HepG2 (cell line): Measurements from ENCODE around the gene HID1. TPM values are rescaled to one million over a fixed set of nuclear protein-coding genes. Genes with fewer than 3 reads are reported as not detected.
"Not testable (repeated sequence)": the region's sequence is repeated elsewhere in the genome, so short reads cannot be mapped to it uniquely, and the experiment has no call there.

Experiments used
- ATAC-seq: fragments of 200-7000 bp; cut with Tn5 transposase; 3 replicates; pipeline ENCODE4 v1.9.1; 2020; ENCODE audit warnings: mild to moderate bottlenecking, moderate library complexity
- BruUV-seq: library from RNA; stranded (reverse); fragments of 400-500 nt; replicated peaks from 2 replicates; lab custom pipeline; 2021; lab: Mats Ljungman, UMichigan
- CTCF ChIA-PET: fragments of 300-600 bp; formaldehyde crosslinking; extraction: SDS; loops from one replicate; lab custom pipeline; 2021; ENCODE audit warnings: low total read pairs, inconsistent platforms, low intra/inter-chr PET ratio; lab: Yijun Ruan, JAX
- POLR2A ChIA-PET: fragments of 350-600 bp; sonication (Branson Sonifier 250); formaldehyde crosslinking; loops from one replicate; lab custom pipeline; 2020; ENCODE audit warnings: antibody characterized with exemption, inconsistent platforms; lab: Yijun Ruan, JAX
- DNase-seq: peaks from one replicate; pipeline ENCODE4 v3.0.0-alpha.2; 2015; ENCODE audit warnings: low spot score
- FAIRE-seq: peaks from 3 replicates; lab custom pipeline; 2011; peaks lifted over from hg19 to GRCh38; lab: Jason Lieb, UNC
- H2AFZ ChIP-seq: one replicate; pipeline ENCODE4 v1.6.1; 2011; ENCODE audit warnings: low read length, inconsistent platforms
- H3K27ac ChIP-seq: fragments of 300-600 bp; 3 replicates; pipeline ENCODE4 v1.8.0; 2011; ENCODE audit warnings: mixed run types, mild to moderate bottlenecking, mixed read lengths, low read length, inconsistent platforms; ENCODE audit not compliant: insufficient read depth; ENCODE audit errors: extremely low read length
- H3K27me3 ChIP-seq, 2 experiments: fragments of 200-600 bp in 1 of 2; 2 replicates in 1 of 2; 3 replicates in 1 of 2; pipeline versions ENCODE4 v1.6.0 to v1.8.0; 2011; ENCODE audit warnings: low read length in 2 of 2, mild to moderate bottlenecking in 2 of 2, moderate library complexity in 2 of 2, inconsistent platforms in 1 of 2; ENCODE audit not compliant: insufficient read depth in 2 of 2, control insufficient read depth in 1 of 2
- H3K36me3 ChIP-seq, 2 experiments: fragments of 200-600 bp in 1 of 2; replicated peaks in 1 of 2; 2 replicates in 1 of 2; 3 replicates in 1 of 2; pipeline versions ENCODE4 v1.5.1 to v1.8.0; 2011; ENCODE audit warnings: low read length in 2 of 2, inconsistent platforms in 1 of 2; ENCODE audit not compliant: insufficient read depth in 2 of 2, control insufficient read depth in 1 of 2
- H3K4me1 ChIP-seq: 2 replicates; pipeline ENCODE4 v1.5.1; 2012; ENCODE audit warnings: low read length, inconsistent platforms; ENCODE audit not compliant: insufficient read depth
- H3K4me2 ChIP-seq: 2 replicates; pipeline ENCODE4 v1.6.0; 2011; ENCODE audit warnings: low read depth, low read length, inconsistent platforms
- H3K4me3 ChIP-seq, 3 experiments: fragments of 200-600 bp in 1 of 3; sonication (generic), shearing (Covaris generic) in 1 of 3; replicated peaks in 1 of 3; 2 replicates each; pipeline ENCODE4 v1.5.1; 2011 to 2016; ENCODE audit warnings: low read length in 3 of 3, inconsistent platforms in 2 of 3, low read depth in 2 of 3, mild to moderate bottlenecking in 2 of 3, control low read depth in 1 of 3, mixed read lengths in 1 of 3; ENCODE audit not compliant: insufficient read depth in 1 of 3
- H3K79me2 ChIP-seq: one replicate; pipeline ENCODE4 v1.6.1; 2011; ENCODE audit warnings: low read length, inconsistent platforms; ENCODE audit not compliant: insufficient read depth
- H3K9ac ChIP-seq: 2 replicates; pipeline ENCODE4 v1.6.0; 2011; ENCODE audit warnings: mild to moderate bottlenecking, low read depth, low read length, inconsistent platforms; ENCODE audit not compliant: insufficient read depth
- H3K9me3 ChIP-seq: 2 replicates; pipeline ENCODE4 v1.5.1; 2012; ENCODE audit warnings: mild to moderate bottlenecking, low read length
- H4K20me1 ChIP-seq: 2 replicates; pipeline ENCODE4 v1.6.0; 2011; ENCODE audit warnings: inconsistent platforms, mild to moderate bottlenecking, low read length, moderate library complexity; ENCODE audit not compliant: insufficient read depth
- CREB1 ChIP-seq, 2 experiments: fragments of 450-650 bp in 1 of 2; IDR thresholded peaks; 2 replicates each; pipeline ENCODE4 v1.6.1; 2016 to 2017; ENCODE audit warnings: control low read depth in 1 of 2, mild to moderate bottlenecking in 1 of 2, missing compliant biosample characterization in 1 of 2, missing genetic modification characterization in 1 of 2
- ELF3 ChIP-seq: IDR thresholded peaks from 2 replicates; pipeline ENCODE4 v1.6.1; 2016; ENCODE audit warnings: missing genetic modification reagents, missing compliant biosample characterization
- HNF1A ChIP-seq, 2 experiments: sonication (generic) in 1 of 2; formaldehyde crosslinking in 1 of 2; IDR thresholded peaks; 2 replicates each; pipeline versions ENCODE4 v1.4.0 to v1.6.1; 2016 to 2020; ENCODE audit warnings: borderline replicate concordance in 1 of 2, low read depth in 1 of 2, mild to moderate bottlenecking in 1 of 2, missing genetic modification reagents in 1 of 2
- PHF8 ChIP-seq: sonication (generic); formaldehyde crosslinking; IDR thresholded peaks from 2 replicates; pipeline ENCODE4 v1.5.0; 2020; ENCODE audit warnings: missing genetic modification reagents
- ZC3H4 ChIP-seq: sonication (generic); formaldehyde crosslinking; IDR thresholded peaks from 2 replicates; pipeline ENCODE4 v1.4.0; 2020; ENCODE audit warnings: missing genetic modification reagents, borderline replicate concordance
- ZNF652 ChIP-seq: IDR thresholded peaks from 2 replicates; pipeline ENCODE4 v1.6.1; 2016; ENCODE audit warnings: low read depth, borderline replicate concordance
- WGBS: methylation state at CpG from one replicate; pipeline ENCODE4 v1.1.6; 2017; ENCODE audit warnings: low lambda C conversion rate; 5-methylcytosine and 5-hydroxymethylcytosine counted together
- in situ Hi-C: cut with HindIII; loops from 2 replicates; pipeline ENCODE4 v1.10.0; 2017; ENCODE audit warnings: low pct_unique_long_range_greater_than_20kb; ENCODE audit not compliant: extremely low pct_ligation_motif_present
- intact Hi-C: fragments of 100-400 bp; cut with micrococcal nuclease; formaldehyde crosslinking; loops from one replicate; pipeline ENCODE4 v1.10.0; 2022; ENCODE audit not compliant: unreplicated experiment
- polyA plus RNA-seq, 8 experiments: library from polyadenylated mRNA; depleted of rRNA in 3 of 8; stranded (reverse) in 7 of 8; unstranded in 1 of 8; fragments of >200 nt; fragmentation: Illumina TruSeq in 4 of 8; extraction: Trizol in 4 of 8; gene quantifications; 2 replicates each; pipeline versions ENCODE4 v1.2.1 to v1.2.3, GENCODE V29; 2011 to 2016; ENCODE audit warnings: low read depth in 4 of 8, missing spikeins in 1 of 8, mixed read lengths in 1 of 8; ENCODE audit not compliant: insufficient read depth in 1 of 8
- total RNA-seq, 5 experiments: library from RNA; depleted of rRNA; stranded (reverse); fragments of >200 nt; fragmentation: Illumina TruSeq; extraction: Trizol; gene quantifications; 2 replicates each; pipeline ENCODE4 v1.2.3, GENCODE V29; 2016; ENCODE audit warnings: low read depth in 1 of 5
- TF ChIP-seq, protein P1 (sequence below): IDR thresholded peaks from 2 replicates; pipeline ENCODE4 v1.4.0; 2020; ENCODE audit warnings: mild to moderate bottlenecking, missing genetic modification reagents

The HID1 gene
- total and polyA plus RNA-seq, 2 of the 13 experiments (the other 11 are each of a cell fraction or from before 2014, with no cell fraction given), result 2.1 to 10.6 TPM

DNA sequence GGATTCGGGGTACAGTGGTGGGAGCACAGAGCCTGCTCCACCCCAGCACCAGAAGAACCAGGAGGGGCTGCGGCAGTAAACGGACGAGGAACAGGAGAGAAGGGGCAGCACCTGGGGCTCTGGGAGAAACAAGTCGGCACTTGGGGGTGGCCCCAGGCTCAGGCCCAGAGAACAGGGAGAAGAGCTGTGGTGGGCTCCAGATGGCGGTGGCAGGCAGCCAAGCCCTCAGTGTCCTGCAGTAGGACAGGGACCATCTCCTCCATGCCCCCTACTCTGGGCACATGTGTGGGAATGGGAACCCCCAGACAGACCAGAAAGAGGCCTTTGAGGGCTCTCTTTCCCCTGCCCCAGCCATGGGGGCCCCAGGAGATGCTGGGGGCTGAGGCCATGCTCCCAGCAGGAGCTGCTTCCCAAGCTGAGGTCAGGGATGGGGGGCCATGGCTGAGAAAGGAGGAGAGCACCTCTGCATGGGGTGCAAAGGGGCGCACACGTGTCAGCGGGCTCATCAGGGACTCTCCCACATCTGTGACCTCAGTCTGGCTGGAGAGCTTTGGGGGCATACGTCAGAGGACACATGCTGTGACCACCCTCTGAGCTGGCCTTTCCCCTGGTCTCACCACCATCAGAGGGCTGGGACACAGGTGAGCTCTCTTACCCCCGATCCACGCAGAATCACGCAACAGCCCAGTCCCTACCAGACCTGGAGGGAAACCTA, 56.3 kb downstream of the HID1 start:
- in situ Hi-C loops (loop anchor here (5.0 kb wide), 1 partner anchor 91 kb away; no protein-coding TSS in a partner anchor), intact Hi-C loops (no loop called here)
- WGBS, result 10% methylated on average over 13 of the region's 13 CpGs
- POLR2A ChIA-PET, result no interaction called here
- no peaks in the 10 kb centered on the region for H3K36me3 ChIP-seq
- H3K9ac ChIP-seq, result no peak overlapping the region
- H3K4me3 ChIP-seq, result no peak overlapping the region
- no TSS peak for BruUV-seq
- CTCF ChIA-PET, result no interaction called here
- no peak overlapping the region for H3K27ac ChIP-seq
- ATAC-seq, result no peak
- no peaks in the 10 kb centered on the region for H3K9me3 ChIP-seq
- no peak overlapping the region for H3K4me2 ChIP-seq
- no peak for FAIRE-seq
- no peak for DNase-seq
- H2AFZ ChIP-seq, result no peak overlapping the region
- TF ChIP-seq CREB1 (IDR thresholded peaks at IDR 0.05) (peak; percentile 73), CREB1 (CRISPR knock-in tag; IDR thresholded peaks at IDR 0.05) (no peak), ZC3H4 (no peak)
- TF ChIP-seq, all 625 proteins: peak for 1
- H3K4me1 ChIP-seq, result peaks cover 29% of the 10 kb centered on the region
- H4K20me1 ChIP-seq, result no peaks in the 10 kb centered on the region
- H3K79me2 ChIP-seq, result no peaks in the 10 kb centered on the region
- peaks cover 3 to 41% of the 10 kb centered on the region in 2 experiments for H3K27me3 ChIP-seq

DNA sequence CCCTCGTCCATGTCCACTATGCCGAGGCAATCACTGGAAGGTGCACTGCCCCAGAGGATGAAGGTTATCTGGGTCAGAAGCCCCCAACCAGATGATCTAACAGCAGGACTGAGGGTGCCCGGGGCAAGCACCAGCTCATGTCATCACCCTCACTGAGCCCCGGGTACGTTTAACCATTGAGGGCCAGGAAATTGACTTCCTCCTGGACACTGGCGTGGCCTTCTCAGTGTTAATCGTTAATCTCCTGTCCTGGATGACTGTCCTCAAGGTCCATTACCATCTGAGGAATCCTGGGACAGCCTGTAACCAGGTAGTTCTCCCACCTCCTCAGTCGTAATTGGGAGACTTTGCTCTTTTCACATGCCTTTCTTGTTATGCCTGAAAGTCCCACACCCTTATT, 61.1 kb downstream of the HID1 start:
- Histone ChIP-seq H3K27me3 (peaks cover 0 to 17% of the 10 kb centered on the region in 2 experiments; a peak in 3 of 5 replicates), H3K4me2 (peak overlapping the region; percentile 49), H3K4me1 (peaks cover 24% of the 10 kb centered on the region; the same call in 1 of the 2 replicates), H2AFZ (peak overlapping the region; percentile 27)
- BruUV-seq; CTCF ChIA-PET; H3K36me3 ChIP-seq; intact Hi-C loops; H3K9me3 ChIP-seq; H3K4me3 ChIP-seq; H4K20me1 ChIP-seq; H3K9ac ChIP-seq; in situ Hi-C loops; DNase-seq; H3K79me2 ChIP-seq; FAIRE-seq; ATAC-seq; H3K27ac ChIP-seq; TF ChIP-seq HNF1A (IDR thresholded peaks at IDR 0.05; ENCODE audit: low read depth): not testable (repeated sequence)
- 0% methylated on average over 5 of the region's 8 CpGs for WGBS
- POLR2A ChIA-PET, result interaction anchor here (1.0 kb wide), 1 partner anchor 38 kb away, joined by 3 read pairs; the partner anchor contains the start of gene FDXR
- TF ChIP-seq ELF3 (peak; percentile 49; the same call in 1 of the 2 replicates), ZNF652 (peak; percentile 94), HNF1A (CRISPR knock-in tag; IDR thresholded peaks at IDR 0.05; ENCODE audit: borderline replicate concordance) (peak; percentile 66), PHF8 (CRISPR knock-in tag) (0 out of 2 replicates have a peak, but pooled peaks have one; percentile 27)
- TF ChIP-seq, protein P1, sequence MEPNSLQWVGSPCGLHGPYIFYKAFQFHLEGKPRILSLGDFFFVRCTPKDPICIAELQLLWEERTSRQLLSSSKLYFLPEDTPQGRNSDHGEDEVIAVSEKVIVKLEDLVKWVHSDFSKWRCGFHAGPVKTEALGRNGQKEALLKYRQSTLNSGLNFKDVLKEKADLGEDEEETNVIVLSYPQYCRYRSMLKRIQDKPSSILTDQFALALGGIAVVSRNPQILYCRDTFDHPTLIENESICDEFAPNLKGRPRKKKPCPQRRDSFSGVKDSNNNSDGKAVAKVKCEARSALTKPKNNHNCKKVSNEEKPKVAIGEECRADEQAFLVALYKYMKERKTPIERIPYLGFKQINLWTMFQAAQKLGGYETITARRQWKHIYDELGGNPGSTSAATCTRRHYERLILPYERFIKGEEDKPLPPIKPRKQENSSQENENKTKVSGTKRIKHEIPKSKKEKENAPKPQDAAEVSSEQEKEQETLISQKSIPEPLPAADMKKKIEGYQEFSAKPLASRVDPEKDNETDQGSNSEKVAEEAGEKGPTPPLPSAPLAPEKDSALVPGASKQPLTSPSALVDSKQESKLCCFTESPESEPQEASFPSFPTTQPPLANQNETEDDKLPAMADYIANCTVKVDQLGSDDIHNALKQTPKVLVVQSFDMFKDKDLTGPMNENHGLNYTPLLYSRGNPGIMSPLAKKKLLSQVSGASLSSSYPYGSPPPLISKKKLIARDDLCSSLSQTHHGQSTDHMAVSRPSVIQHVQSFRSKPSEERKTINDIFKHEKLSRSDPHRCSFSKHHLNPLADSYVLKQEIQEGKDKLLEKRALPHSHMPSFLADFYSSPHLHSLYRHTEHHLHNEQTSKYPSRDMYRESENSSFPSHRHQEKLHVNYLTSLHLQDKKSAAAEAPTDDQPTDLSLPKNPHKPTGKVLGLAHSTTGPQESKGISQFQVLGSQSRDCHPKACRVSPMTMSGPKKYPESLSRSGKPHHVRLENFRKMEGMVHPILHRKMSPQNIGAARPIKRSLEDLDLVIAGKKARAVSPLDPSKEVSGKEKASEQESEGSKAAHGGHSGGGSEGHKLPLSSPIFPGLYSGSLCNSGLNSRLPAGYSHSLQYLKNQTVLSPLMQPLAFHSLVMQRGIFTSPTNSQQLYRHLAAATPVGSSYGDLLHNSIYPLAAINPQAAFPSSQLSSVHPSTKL (CRISPR knock-in tag), result 0 out of 2 replicates have a peak, but pooled peaks have one; percentile 16
